B cell (primary cell): ENCODE data around the gene TIMMDC1. TPM values are rescaled to one million over a fixed set of nuclear protein-coding genes. Genes with fewer than 3 reads are reported as not detected.

ENCODE experiments used
- ATAC-seq: fragments of 200-7000 bp; cut with Tn5 transposase; one replicate; pipeline ENCODE4 v1.10.0; 2021; ENCODE audit warnings: low read depth, mild to moderate bottlenecking, moderate number of reproducible peaks, moderate library complexity
- CTCF ChIA-PET: fragments of 350-600 bp; sonication (Branson Sonifier 250); formaldehyde crosslinking; loops from one replicate; lab custom pipeline; 2021; ENCODE audit warnings: antibody characterized with exemption, inconsistent platforms; lab: Charles Lee
- POLR2A ChIA-PET: fragments of 350-600 bp; sonication (Branson Sonifier 250); formaldehyde crosslinking; loops from one replicate; lab custom pipeline; 2021; ENCODE audit warnings: antibody characterized with exemption; lab: Charles Lee
- DNase-seq: peaks from one replicate; pipeline ENCODE4 v3.0.0; 2013
- H2AFZ ChIP-seq: 2 replicates; pipeline ENCODE4 v1.6.1; 2012; ENCODE audit warnings: mild to moderate bottlenecking, low read depth, low read length; ENCODE audit not compliant: insufficient read depth, poor library complexity, severe bottlenecking
- H3K27ac ChIP-seq, 2 donors: 1 replicate in 1 of 2; 2 replicates in 1 of 2; pipeline ENCODE4 v1.5.1; 2012 to 2013; ENCODE audit warnings: low read length in 2 of 2, mild to moderate bottlenecking in 2 of 2, moderate library complexity in 1 of 2
- H3K27me3 ChIP-seq, 4 experiments: fragments of 200-600 bp in 1 of 4; sonication (generic) in 1 of 4; replicated peaks in 1 of 4; 1 replicate in 2 of 4; 2 replicates in 2 of 4; pipeline versions ENCODE4 v1.6.1 to v1.7.0; 2013 to 2016; ENCODE audit warnings: low read length in 3 of 4, mild to moderate bottlenecking in 2 of 4, mixed read lengths in 1 of 4, moderate library complexity in 1 of 4; ENCODE audit not compliant: insufficient read depth in 4 of 4, control insufficient read depth in 3 of 4; ENCODE audit errors: control extremely low read depth in 1 of 4
- H3K36me3 ChIP-seq, 2 experiments: replicated peaks in 1 of 2; 1 replicate in 1 of 2; 2 replicates in 1 of 2; pipeline versions ENCODE4 v1.6.1 to v1.7.1; 2013; ENCODE audit warnings: low read length in 1 of 2; ENCODE audit not compliant: insufficient read depth in 2 of 2, control insufficient read depth in 1 of 2; ENCODE audit errors: control extremely low read depth in 1 of 2, extremely low read depth in 1 of 2
- H3K4me1 ChIP-seq, 2 donors: fragments of 200-600 bp in 1 of 2; sonication (generic) in 1 of 2; 1 replicate in 1 of 2; 2 replicates in 1 of 2; pipeline versions ENCODE4 v1.5.1 to v1.6.1; 2013 to 2017; ENCODE audit warnings: low read length in 2 of 2; ENCODE audit not compliant: control insufficient read depth in 2 of 2, insufficient read depth in 2 of 2
- H3K4me2 ChIP-seq: replicated peaks from 2 replicates; pipeline ENCODE3; 2012; ENCODE audit warnings: mild to moderate bottlenecking, low read depth, low read length; ENCODE audit not compliant: poor library complexity, severe bottlenecking
- H3K4me3 ChIP-seq, 5 experiments: fragments of 200-600 bp in 1 of 5; sonication (generic) in 1 of 5; 1 replicate in 3 of 5; 2 replicates in 2 of 5; pipeline versions ENCODE4 v1.5.1 to v1.7.0; 2011 to 2016; ENCODE audit warnings: low read length in 4 of 5, mild to moderate bottlenecking in 4 of 5, low read depth in 2 of 5, control low read depth in 1 of 5, moderate library complexity in 1 of 5; ENCODE audit not compliant: insufficient read depth in 1 of 5; ENCODE audit errors: control extremely low read depth in 1 of 5, extremely low read depth in 1 of 5
- H3K79me2 ChIP-seq: fragments of 200-600 bp; sonication (generic); one replicate; pipeline ENCODE4 v1.6.0; 2016; ENCODE audit warnings: low read length; ENCODE audit not compliant: control insufficient read depth, insufficient read depth
- H3K9ac ChIP-seq: fragments of 200-600 bp; sonication (generic); 2 replicates; pipeline ENCODE4 v1.6.1; 2017; ENCODE audit warnings: mild to moderate bottlenecking, low read length, moderate library complexity
- H3K9me3 ChIP-seq, 3 donors: one replicate each; pipeline versions ENCODE4 v1.6.1 to v1.7.1; 2013; ENCODE audit warnings: low read length in 2 of 3; ENCODE audit not compliant: control insufficient read depth in 2 of 3, insufficient read depth in 1 of 3; ENCODE audit errors: control extremely low read depth in 1 of 3
- H4K20me1 ChIP-seq: 2 replicates; pipeline ENCODE4 v1.6.0; 2012; ENCODE audit warnings: mild to moderate bottlenecking, low read length; ENCODE audit not compliant: insufficient read depth, control insufficient read depth, poor library complexity, severe bottlenecking
- H3K27ac Mint-ChIP-seq: one replicate; pipeline ENCODE4 v1.8.0; 2021; ENCODE audit warnings: mixed read lengths
- H3K27me3 Mint-ChIP-seq: one replicate; pipeline ENCODE4 v1.8.0; 2021; ENCODE audit warnings: mixed read lengths
- H3K4me1 Mint-ChIP-seq: one replicate; pipeline ENCODE4 v1.8.0; 2021; ENCODE audit warnings: mixed read lengths
- H3K4me3 Mint-ChIP-seq: one replicate; pipeline ENCODE4 v1.8.0; 2021; ENCODE audit warnings: mixed read lengths
- H3K9me3 Mint-ChIP-seq: one replicate; pipeline ENCODE4 v1.8.0; 2022; ENCODE audit warnings: mixed read lengths; ENCODE audit not compliant: insufficient read depth
- EZH2 ChIP-seq: IDR thresholded peaks from 2 replicates; pipeline ENCODE4 v1.6.1; 2012; ENCODE audit warnings: borderline replicate concordance, low read depth, mild to moderate bottlenecking, moderate library complexity, low read length; ENCODE audit not compliant: insufficient read depth, poor library complexity, severe bottlenecking
- WGBS: methylation state at CpG from one replicate; pipeline ENCODE4 v1.1.5; 2013; ENCODE audit warnings: missing lambda C conversion rate; ENCODE audit not compliant: insufficient coverage; 5-methylcytosine and 5-hydroxymethylcytosine counted together
- intact Hi-C: fragments of 100-400 bp; cut with micrococcal nuclease; formaldehyde crosslinking; loops from one replicate; pipeline ENCODE4 v1.10.0; 2022
- polyA plus RNA-seq: library from polyadenylated mRNA; depleted of rRNA; stranded (reverse); fragments of >200 nt; gene quantifications from 2 replicates; pipeline ENCODE4 v1.2.3, GENCODE V29; 2012
- total RNA-seq, 2 donors: library from RNA; stranded (reverse); fragments of 120-200 nt in 1 of 2; gene quantifications; 1 replicate in 1 of 2; 2 replicates in 1 of 2; pipeline versions ENCODE4 v1.2.3 to v1.2.4, GENCODE V29; 2013 to 2022
- TF ChIP-seq, protein P1 (sequence below): fragments of 200-600 bp; IDR thresholded peaks from one replicate; pipeline ENCODE4 v1.8.0; 2022; ENCODE audit warnings: antibody characterized with exemption, mild to moderate bottlenecking

TIMMDC1 gene
- total and polyA plus RNA-seq, 2 donors (not counting 1 experiment from before 2014, with no cell fraction given): 50.5 to 58.5 TPM

DNA sequence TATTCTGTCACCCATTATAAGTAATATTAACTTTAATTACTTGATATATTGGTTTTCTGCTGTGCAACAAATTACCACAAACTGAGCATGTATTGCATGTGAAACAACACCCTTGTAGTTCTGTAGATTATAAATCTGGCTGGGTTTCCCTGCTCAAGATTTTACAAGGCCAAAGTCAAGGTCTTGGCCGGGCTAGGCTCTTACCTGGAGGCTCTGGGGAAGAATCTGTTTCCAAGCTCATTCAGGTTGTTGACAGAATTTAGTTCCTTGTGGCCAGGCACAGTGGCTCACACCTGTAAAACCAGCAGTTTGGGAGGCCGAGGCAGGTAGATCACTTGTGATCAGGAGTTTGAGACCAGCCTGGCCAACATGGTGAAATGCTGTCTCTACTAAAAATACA, 16.3 kb downstream of the TIMMDC1 start:
- Histone ChIP-seq H3K27ac (no peak overlapping the region), H3K79me2 (no peaks in the 10 kb centered on the region), H3K9ac (no peak overlapping the region), H3K4me1 (no peaks in the 10 kb centered on the region), H3K36me3 (peaks cover 8 to 51% of the 10 kb centered on the region in 2 experiments), H2AFZ (no peak overlapping the region), H4K20me1 (no peaks in the 10 kb centered on the region), H3K9me3 (peaks cover 0 to 3% (median 0%) of the 10 kb centered on the region in 3 donors), H3K4me2 (no peak overlapping the region), H3K27me3 (no peaks in the 10 kb centered on the region), H3K4me3 (no peak overlapping the region)
- Mint-ChIP-seq H3K4me3 (no peak overlapping the region), H3K27ac (no peak overlapping the region), H3K27me3 (no peaks in the 10 kb centered on the region), H3K9me3 (no peaks in the 10 kb centered on the region), H3K4me1 (peaks cover 2% of the 10 kb centered on the region)
- intact Hi-C loops: no loop called here
- DNase-seq (no peak), ATAC-seq (no peak)
- POLR2A ChIA-PET: no interaction called here
- 87% methylated on average over 2 of the region's 2 CpGs for WGBS
- CTCF ChIA-PET: no interaction called here
- TF ChIP-seq, protein P1, sequence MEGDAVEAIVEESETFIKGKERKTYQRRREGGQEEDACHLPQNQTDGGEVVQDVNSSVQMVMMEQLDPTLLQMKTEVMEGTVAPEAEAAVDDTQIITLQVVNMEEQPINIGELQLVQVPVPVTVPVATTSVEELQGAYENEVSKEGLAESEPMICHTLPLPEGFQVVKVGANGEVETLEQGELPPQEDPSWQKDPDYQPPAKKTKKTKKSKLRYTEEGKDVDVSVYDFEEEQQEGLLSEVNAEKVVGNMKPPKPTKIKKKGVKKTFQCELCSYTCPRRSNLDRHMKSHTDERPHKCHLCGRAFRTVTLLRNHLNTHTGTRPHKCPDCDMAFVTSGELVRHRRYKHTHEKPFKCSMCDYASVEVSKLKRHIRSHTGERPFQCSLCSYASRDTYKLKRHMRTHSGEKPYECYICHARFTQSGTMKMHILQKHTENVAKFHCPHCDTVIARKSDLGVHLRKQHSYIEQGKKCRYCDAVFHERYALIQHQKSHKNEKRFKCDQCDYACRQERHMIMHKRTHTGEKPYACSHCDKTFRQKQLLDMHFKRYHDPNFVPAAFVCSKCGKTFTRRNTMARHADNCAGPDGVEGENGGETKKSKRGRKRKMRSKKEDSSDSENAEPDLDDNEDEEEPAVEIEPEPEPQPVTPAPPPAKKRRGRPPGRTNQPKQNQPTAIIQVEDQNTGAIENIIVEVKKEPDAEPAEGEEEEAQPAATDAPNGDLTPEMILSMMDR: no peak
- no peak for TF ChIP-seq EZH2

DNA sequence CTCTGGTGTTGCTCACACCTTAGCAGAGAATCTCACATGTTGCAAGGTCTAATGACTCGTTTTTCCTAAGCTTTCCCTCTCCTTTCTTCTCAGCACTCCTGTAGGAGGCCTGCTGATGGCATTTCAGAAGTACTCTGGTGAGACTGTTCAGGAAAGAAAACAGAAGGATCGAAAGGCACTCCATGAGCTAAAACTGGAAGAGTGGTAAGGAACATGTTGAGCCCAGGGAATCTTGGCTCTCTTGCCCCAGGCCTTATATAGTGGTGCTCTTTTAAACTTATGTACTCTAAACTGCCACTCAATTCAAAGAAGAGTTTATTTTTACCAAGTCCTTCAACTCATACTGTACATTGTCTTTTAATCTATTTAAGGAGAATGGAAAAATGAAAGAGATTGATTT, 18.8 kb downstream of the TIMMDC1 start:
- peaks cover 12 to 71% of the 10 kb centered on the region in 2 experiments for H3K36me3 ChIP-seq
- H3K9me3 ChIP-seq: peaks cover 0 to 8% (median 2%) of the 10 kb centered on the region in 3 donors
- no CpG with 5 or more reads among the region's 2 CpGs for WGBS
- no peak for DNase-seq
- Mint-ChIP-seq H3K27me3 (no peaks in the 10 kb centered on the region), H3K27ac (no peak overlapping the region), H3K9me3 (no peaks in the 10 kb centered on the region), H3K4me3 (no peak overlapping the region), H3K4me1 (peaks cover 2% of the 10 kb centered on the region)
- no peaks in the 10 kb centered on the region for H3K79me2 ChIP-seq
- ChIA-PET CTCF (no interaction called here), POLR2A (no interaction called here)
- H3K4me2 ChIP-seq: no peak overlapping the region
- no peaks in the 10 kb centered on the region for H4K20me1 ChIP-seq
- H2AFZ ChIP-seq: no peak overlapping the region
- TF ChIP-seq, protein P1: no peak
- no peak for TF ChIP-seq EZH2
- H3K27me3 ChIP-seq: no peaks in the 10 kb centered on the region
- H3K27ac ChIP-seq: no peak overlapping the region
- no peaks in the 10 kb centered on the region for H3K4me1 ChIP-seq
- no peak overlapping the region for H3K4me3 ChIP-seq
- H3K9ac ChIP-seq: no peak overlapping the region
- ATAC-seq: no peak
- intact Hi-C loops: no loop called here
